ENCODE data around the gene NDUFB2. TPM values are rescaled to one million over a fixed set of nuclear protein-coding genes. Genes with fewer than 3 reads are reported as not detected.
"Not testable (repeated sequence)": the region's sequence is repeated elsewhere in the genome, so short reads cannot be mapped to it uniquely, and the experiment has no call there.

Gene NDUFB2
- polyA plus RNA-seq, 12 donors = 77.6 to 167 (median 144) TPM; not detected in 1

- no peak for DNase-seq
Measured at GRCh38 chr7:140668641-140669040, 27.9 kb upstream of the NDUFB2 start.

GRCh38 chr7:140669352-140669751 is 27.2 kb upstream of the NDUFB2 start:
- DNase-seq = no peak

GRCh38 chr7:140669862-140670261 is 26.6 kb upstream of the NDUFB2 start:
- not testable (repeated sequence) for DNase-seq

DNA sequence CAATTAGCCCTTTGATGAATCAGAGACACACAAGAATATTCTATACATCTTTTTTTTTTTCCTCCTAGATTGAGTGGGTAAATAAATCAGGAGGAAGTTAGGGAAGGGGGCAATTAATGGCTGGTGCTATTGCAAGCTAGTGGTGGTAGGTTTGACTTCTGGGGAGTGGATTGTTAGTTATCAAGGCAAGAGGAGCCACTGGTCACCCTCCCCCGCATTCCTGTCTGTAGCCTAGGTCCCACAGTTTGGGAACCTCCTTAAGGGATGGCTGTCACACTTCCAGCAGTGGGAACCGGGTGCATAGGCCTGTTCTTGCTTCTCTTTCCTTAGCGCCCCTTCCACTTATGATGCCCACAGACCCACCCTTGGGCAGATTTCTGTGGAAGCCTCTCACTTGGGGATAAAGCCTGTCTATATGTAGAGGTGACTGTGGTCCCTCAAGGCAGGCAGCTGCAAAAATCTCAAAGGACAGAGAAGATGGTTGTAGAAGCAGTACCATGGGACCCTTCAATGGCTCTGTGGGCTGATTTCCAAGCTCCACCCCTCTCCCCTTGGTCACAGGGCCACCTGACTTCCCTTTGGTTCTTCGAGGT is 26.1 kb upstream of the NDUFB2 start:
- DNase-seq = no peak

- DNase-seq = no peak
Measured at GRCh38 chr7:140671966-140672365, 24.5 kb upstream of the NDUFB2 start.

DNA sequence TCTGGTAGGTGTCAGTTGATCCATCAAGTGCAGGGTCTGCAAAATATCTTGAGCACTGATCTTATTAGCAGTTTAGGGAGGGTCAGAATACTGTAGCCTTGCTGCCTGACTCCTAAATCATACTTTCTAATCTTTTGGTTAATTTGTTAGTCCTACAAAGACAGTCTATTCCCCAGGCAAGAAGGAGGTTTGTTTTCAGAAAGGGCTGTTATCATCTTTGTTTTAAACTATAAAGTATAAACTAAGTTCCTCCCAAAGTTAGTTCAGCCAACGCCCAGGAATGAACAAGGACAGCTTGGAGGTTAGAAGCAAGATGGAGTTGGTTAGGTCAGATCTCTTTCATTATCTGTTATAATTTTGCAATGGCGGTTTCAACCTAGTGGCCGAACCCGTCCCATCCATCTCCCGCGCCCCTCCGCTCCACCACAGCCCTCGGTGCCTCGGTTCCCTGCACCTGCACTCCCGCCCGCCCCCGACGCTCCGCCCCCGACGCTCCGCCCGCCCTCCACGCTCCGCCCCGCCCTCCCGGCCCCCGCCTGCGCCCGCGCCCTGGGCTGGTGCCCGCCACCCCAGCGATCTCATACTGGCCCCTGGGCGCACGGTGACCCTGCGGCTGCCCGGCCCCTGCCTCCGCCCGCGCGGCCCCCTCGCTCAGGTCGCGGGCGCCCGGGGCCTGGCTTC is 24.0 kb upstream of the NDUFB2 start, which contains the start of gene ADCK2:
ADCK2 (plus strand) TSS at position 564 of the 681 bp plus-strand sequence. CDS start 386 bp downstream, outside the sequence.
- no peak for DNase-seq

- DNase-seq = peak; percentile 38
Measured at GRCh38 chr7:140673063-140673773, 23.3 kb upstream of the NDUFB2 start.

DNA sequence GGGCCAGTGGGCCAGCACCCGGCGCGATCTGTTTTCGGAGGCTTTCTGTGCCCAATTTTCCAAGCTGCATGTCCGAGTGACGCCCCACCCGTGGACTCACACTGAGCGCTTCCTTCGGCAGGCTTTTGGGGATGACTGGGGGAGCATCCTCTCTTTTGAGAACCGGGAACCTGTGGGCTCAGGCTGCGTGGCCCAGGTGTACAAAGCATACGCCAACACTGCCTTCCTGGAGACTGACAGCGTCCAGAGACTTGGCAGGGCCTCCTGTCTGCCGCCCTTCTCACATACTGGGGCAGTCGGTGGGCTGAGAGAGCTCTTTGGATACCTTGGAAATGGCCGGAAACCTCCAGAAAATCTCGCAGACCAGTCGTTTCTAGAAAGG is 22.7 kb upstream of the NDUFB2 start:
- DNase-seq = no peak

DNA sequence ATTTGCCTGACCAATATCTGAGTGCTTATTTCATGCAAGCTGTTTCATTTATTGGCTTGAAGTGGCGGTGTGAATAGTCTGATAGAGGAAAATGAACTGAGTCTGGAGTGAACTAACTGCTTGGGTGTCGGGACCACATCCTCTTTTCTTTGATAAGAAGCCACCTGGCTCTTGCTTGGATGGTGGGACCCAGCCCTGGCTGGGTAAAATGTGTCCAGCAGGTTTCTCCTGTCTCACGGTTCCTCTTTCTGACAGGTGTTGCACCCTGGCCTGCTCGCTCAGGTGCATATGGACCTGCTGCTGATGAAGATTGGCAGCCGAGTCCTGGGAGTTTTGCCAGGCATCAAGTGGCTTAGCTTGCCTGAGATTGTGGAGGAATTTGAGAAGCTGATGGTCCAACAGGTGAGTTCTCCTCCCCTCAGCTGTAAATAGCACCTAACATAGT is 22.1 kb upstream of the NDUFB2 start:
- no peak for DNase-seq

GRCh38 chr7:140674899-140675701 is 21.4 kb upstream of the NDUFB2 start:
- no peak for DNase-seq

DNA sequence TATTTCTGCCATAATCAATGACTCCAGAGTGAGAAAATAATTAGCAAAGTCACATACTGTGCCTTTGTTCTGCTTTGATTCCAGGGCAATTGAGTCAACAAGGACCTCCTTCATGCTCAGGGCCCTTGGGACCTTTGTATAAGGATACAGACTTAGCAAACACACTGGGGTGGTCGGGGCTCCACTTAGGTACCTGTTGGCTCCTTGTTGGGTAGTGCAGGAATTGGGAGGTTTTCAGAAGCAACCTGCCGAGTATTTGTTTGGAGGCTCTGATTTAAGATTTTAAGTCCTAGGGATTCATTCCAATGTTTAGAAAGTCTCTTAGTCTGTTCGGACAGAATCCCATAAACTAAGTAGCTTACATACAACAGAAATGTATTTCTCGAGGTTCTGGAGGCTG is 20.8 kb upstream of the NDUFB2 start:
- DNase-seq = no peak

GRCh38 chr7:140676306-140676705 is 20.2 kb upstream of the NDUFB2 start:
- DNase-seq = no peak

DNA sequence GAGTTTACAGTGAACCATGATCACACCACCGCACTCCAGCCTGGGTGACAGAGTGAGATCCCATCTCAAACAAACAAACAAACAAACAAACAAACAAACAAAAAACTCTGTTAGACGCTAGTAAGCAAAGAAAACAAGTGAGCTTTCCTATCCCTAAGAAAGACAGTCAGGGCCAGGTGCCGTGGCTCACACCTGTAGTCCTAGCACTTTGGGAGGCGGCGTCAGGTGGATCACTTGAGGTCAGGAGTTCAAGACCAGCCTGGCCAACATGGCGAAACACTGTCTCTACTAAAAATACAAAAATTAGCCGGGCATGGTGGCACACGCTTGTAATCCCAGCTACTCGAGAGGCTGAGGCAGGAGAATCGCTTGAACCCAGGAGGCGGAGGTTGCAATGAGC is 19.6 kb upstream of the NDUFB2 start:
- DNase-seq = not testable (repeated sequence)

DNA sequence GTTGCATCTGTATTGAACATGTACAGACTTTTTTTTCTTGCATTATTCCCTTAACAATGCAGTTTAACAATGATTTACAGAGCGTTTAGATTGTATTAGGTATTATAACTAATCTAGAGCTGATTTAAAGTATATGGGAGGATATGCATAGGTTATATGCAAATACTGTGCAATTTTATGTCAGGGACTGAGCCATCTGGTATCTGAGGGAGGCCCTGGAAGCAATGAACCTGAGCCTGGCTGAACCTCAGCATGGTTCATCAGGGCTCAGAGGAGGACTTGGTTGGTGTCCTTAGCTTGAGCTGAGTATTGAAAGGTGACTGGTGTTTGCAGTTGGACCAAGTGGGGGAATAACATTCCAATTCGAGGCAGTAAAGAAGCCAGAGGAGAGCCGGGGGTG is 19.0 kb upstream of the NDUFB2 start:
- no peak for DNase-seq

GRCh38 chr7:140678081-140678815 is 18.3 kb upstream of the NDUFB2 start:
- no peak for DNase-seq

GRCh38 chr7:140678816-140679130 is 17.7 kb upstream of the NDUFB2 start:
- DNase-seq = no peak

DNA sequence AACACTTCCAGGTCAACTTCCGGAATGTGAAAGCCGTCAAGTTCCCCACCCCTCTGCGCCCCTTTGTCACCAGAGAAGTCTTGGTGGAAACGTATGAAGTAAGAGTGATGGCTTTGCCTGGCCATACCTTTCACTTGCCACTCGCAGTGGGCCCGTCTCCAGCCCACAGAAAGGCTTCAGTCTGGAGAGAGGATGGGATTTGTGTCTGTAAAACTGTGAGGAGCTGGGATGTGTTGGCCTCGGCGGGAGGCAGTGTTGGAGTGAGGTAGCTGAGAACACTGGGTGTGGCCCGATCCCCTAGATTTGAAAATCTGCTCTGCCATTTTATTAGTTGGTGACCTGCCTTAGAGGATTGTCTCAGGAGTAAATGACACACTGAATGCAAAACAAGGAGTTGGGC is 17.3 kb upstream of the NDUFB2 start:
- no peak for DNase-seq

DNA sequence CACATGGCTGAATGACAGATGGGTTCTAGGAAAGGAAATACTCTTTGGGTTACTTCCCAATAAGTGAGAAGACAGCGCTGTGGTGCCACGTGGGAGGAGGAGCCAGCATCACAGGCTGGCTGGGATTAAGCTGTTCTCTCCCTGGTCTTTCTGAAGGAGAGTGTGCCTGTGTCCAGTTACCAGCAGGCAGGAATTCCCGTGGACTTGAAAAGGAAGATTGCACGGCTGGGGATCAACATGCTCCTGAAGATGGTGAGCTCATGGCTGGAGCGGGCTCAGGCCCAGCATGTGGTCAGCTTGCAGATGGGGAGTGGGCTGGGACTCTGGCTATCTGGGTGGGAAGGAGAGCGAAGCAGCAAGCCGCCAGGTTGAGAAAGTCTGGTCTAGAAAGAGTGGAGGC is 15.6 kb upstream of the NDUFB2 start:
- no peak for DNase-seq

- DNase-seq = no peak
Measured at GRCh38 chr7:140681766-140682165, 14.7 kb upstream of the NDUFB2 start.

DNA sequence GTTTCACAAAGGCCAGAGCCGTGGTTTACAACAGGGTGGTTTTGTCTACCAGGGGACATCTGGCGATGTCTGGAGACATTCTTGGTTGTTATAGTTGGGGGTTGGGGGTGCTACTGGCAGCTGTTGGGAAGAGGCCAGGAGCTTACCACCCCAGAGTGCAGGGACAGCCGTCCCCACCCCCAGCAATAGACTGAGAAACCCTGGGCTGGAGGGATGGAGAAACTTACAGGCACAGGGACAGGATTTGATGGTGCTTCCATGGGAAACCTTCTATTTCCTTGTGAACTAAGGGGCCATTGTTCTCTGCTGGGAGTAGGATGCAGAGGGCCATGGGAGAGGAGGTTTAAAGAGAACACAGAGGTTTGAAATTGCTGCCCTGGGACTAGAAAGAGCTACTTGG is 12.9 kb upstream of the NDUFB2 start:
- DNase-seq = no peak

DNA sequence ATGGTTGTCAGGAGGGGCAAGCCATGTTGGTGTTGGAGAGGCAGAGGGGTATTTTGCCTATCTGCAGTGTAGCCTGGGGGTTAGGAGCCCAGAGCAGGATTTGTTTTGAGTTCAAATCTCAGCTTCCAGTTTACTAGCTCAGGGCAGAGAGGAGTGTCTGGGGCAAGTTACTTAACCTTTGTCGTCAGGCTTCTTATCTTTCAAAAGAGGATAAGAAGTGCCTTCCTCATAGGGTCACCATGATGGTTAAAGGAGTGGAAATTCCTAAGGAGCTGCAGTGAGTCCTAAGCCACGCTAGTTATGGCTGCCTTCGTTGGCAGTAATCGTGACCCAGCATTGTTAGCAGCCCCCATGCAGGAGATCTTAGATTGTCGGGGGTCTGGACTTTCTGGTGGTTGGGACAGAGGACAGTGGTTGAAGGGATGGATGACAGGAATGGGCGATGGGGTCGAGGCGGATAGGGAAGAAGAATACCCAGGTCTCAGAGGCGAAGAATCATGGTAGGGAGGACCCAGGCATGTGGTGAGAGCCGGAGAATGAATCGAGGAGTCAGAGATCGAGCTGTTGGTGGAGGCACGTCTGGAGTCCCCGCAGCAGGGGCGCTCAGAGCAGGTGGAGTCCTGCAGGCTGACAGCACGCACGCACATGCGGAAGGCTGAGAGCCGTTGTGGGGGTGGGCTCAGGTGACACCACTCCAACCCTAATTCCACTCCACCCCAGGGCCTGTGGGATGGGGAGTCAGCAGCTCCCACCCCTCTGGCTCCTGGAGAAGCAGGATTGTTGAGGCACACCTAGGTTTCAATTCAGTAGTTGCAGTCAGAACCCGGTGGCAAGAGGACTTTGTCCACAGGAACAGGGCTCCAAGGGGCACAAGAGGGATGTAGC is 12.2 kb upstream of the NDUFB2 start:
- DNase-seq = no peak
